HEK293 (cell line): Measurements from ENCODE around the gene EIF4E3.

ENCODE experiments used
- CTCF ChIA-PET: fragments of 350-600 bp; formaldehyde crosslinking; extraction: SDS; loops from one replicate; lab custom pipeline; 2021; ENCODE audit warnings: antibody characterized with exemption; lab: Yijun Ruan, JAX
- POLR2A ChIA-PET: fragments of 300-600 bp; formaldehyde crosslinking; extraction: SDS; loops from one replicate; lab custom pipeline; 2020; ENCODE audit warnings: antibody characterized with exemption, inconsistent platforms; lab: Yijun Ruan, JAX
- H3K27ac ChIP-seq: fragments of 200-500 bp; sonication (Bioruptor generic); 2 replicates; pipeline ENCODE4 v1.5.1; 2014; ENCODE audit warnings: low read depth, low read length, control low read depth, inconsistent platforms; ENCODE audit errors: extremely low read depth
- H3K36me3 ChIP-seq, 2 experiments: fragments of 200-500 bp in 1 of 2; sonication (Bioruptor generic) in 1 of 2; 1 replicate in 1 of 2; 2 replicates in 1 of 2; pipeline ENCODE4 v1.5.1; 2014 to 2017; ENCODE audit warnings: inconsistent platforms in 2 of 2, low read length in 2 of 2; ENCODE audit not compliant: control insufficient read depth in 2 of 2, insufficient read depth in 1 of 2
- H3K4me1 ChIP-seq: fragments of 200-500 bp; sonication (Bioruptor generic); 2 replicates; pipeline ENCODE4 v1.5.1; 2014; ENCODE audit warnings: mild to moderate bottlenecking, low read length, inconsistent platforms; ENCODE audit not compliant: control insufficient read depth, insufficient read depth
- H3K4me3 ChIP-seq: 2 replicates; pipeline ENCODE4 v1.5.1; 2011; ENCODE audit warnings: low read depth, mild to moderate bottlenecking, control low read depth, low read length, moderate library complexity
- H3K9me3 ChIP-seq: fragments of 200-500 bp; sonication (Bioruptor generic); 2 replicates; pipeline ENCODE4 v1.5.1; 2014; ENCODE audit warnings: low read depth, low read length, inconsistent platforms; ENCODE audit not compliant: control insufficient read depth, insufficient read depth
- GLIS1 ChIP-seq: fragments of 450-650 bp; formaldehyde crosslinking; IDR thresholded peaks from 2 replicates; pipeline ENCODE4 v1.5.1; 2016; ENCODE audit warnings: missing biosample characterization, missing genetic modification characterization
- IKZF3 ChIP-seq: fragments of 450-650 bp; IDR thresholded peaks from 2 replicates; pipeline ENCODE4 v1.5.0; 2018; ENCODE audit warnings: missing biosample characterization, mild to moderate bottlenecking, missing genetic modification characterization, moderate library complexity
- KLF8 ChIP-seq: fragments of 450-650 bp; formaldehyde crosslinking; IDR thresholded peaks from 2 replicates; pipeline ENCODE4 v1.5.1; 2016; ENCODE audit warnings: missing biosample characterization, missing genetic modification characterization
- OVOL3 ChIP-seq: fragments of 450-650 bp; formaldehyde crosslinking; IDR thresholded peaks from 2 replicates; pipeline ENCODE4 v1.5.1; 2016; ENCODE audit warnings: missing biosample characterization, missing genetic modification characterization
- PRDM10 ChIP-seq: fragments of 450-650 bp; formaldehyde crosslinking; IDR thresholded peaks from 2 replicates; pipeline ENCODE4 v1.5.1; 2016; ENCODE audit warnings: missing biosample characterization, missing genetic modification characterization
- PRDM2 ChIP-seq: fragments of 450-650 bp; formaldehyde crosslinking; IDR thresholded peaks from 2 replicates; pipeline ENCODE4 v1.5.1; 2016; ENCODE audit warnings: missing biosample characterization, missing genetic modification characterization, borderline replicate concordance
- WT1 ChIP-seq: fragments of 450-650 bp; formaldehyde crosslinking; IDR thresholded peaks from 2 replicates; pipeline ENCODE4 v1.5.1; 2016; ENCODE audit warnings: missing biosample characterization, missing genetic modification characterization
- ZBTB21 ChIP-seq: fragments of 450-650 bp; formaldehyde crosslinking; IDR thresholded peaks from 2 replicates; pipeline ENCODE4 v1.5.1; 2017; ENCODE audit warnings: missing biosample characterization, missing genetic modification characterization
- ZNF112 ChIP-seq: fragments of 450-650 bp; formaldehyde crosslinking; IDR thresholded peaks from 2 replicates; pipeline ENCODE4 v1.5.0; 2017; ENCODE audit warnings: missing biosample characterization, missing genetic modification characterization
- ZNF138 ChIP-seq: fragments of 450-650 bp; formaldehyde crosslinking; IDR thresholded peaks from 2 replicates; pipeline ENCODE4 v1.5.1; 2016; ENCODE audit warnings: missing biosample characterization, missing genetic modification characterization, borderline replicate concordance
- ZNF211 ChIP-seq: fragments of 450-650 bp; formaldehyde crosslinking; IDR thresholded peaks from 2 replicates; pipeline ENCODE4 v1.5.1; 2016; ENCODE audit warnings: low read depth, missing biosample characterization, missing genetic modification characterization
- ZNF223 ChIP-seq: fragments of 450-650 bp; formaldehyde crosslinking; IDR thresholded peaks from 2 replicates; pipeline ENCODE4 v1.5.1; 2016; ENCODE audit warnings: missing biosample characterization, missing genetic modification characterization
- ZNF26 ChIP-seq: fragments of 450-650 bp; formaldehyde crosslinking; IDR thresholded peaks from 2 replicates; pipeline ENCODE4 v1.5.1; 2016; ENCODE audit warnings: missing biosample characterization, missing genetic modification characterization
- ZNF266 ChIP-seq: fragments of 450-650 bp; formaldehyde crosslinking; IDR thresholded peaks from 2 replicates; pipeline ENCODE4 v1.5.1; 2016; ENCODE audit warnings: missing biosample characterization, missing genetic modification characterization, low read depth
- ZNF350 ChIP-seq: fragments of 450-650 bp; formaldehyde crosslinking; IDR thresholded peaks from 2 replicates; pipeline ENCODE4 v1.5.0; 2017; ENCODE audit warnings: missing biosample characterization, mild to moderate bottlenecking, missing genetic modification characterization
- ZNF354C ChIP-seq: fragments of 450-650 bp; formaldehyde crosslinking; IDR thresholded peaks from 2 replicates; pipeline ENCODE4 v1.5.1; 2016; ENCODE audit warnings: missing biosample characterization, missing genetic modification characterization, low read depth, borderline replicate concordance
- ZNF561 ChIP-seq: fragments of 450-650 bp; IDR thresholded peaks from 2 replicates; pipeline ENCODE4 v1.5.1; 2018; ENCODE audit warnings: missing biosample characterization, missing genetic modification characterization, borderline replicate concordance
- ZNF585B ChIP-seq: fragments of 450-650 bp; formaldehyde crosslinking; IDR thresholded peaks from 2 replicates; pipeline ENCODE4 v1.5.1; 2016; ENCODE audit warnings: missing biosample characterization, missing genetic modification characterization
- ZNF629 ChIP-seq: fragments of 450-650 bp; formaldehyde crosslinking; IDR thresholded peaks from 2 replicates; pipeline ENCODE4 v1.5.1; 2017; ENCODE audit warnings: missing biosample characterization, missing genetic modification characterization
- ZNF639 ChIP-seq: fragments of 450-650 bp; formaldehyde crosslinking; IDR thresholded peaks from 2 replicates; pipeline ENCODE4 v1.5.1; 2016; ENCODE audit warnings: missing biosample characterization, missing genetic modification characterization
- ZSCAN18 ChIP-seq: fragments of 450-650 bp; formaldehyde crosslinking; IDR thresholded peaks from 2 replicates; pipeline ENCODE4 v1.5.1; 2016; ENCODE audit warnings: missing biosample characterization, missing genetic modification characterization
- ZSCAN23 ChIP-seq: fragments of 450-650 bp; formaldehyde crosslinking; IDR thresholded peaks from 2 replicates; pipeline ENCODE4 v1.5.1; 2016; ENCODE audit warnings: missing biosample characterization, missing genetic modification characterization
- ZSCAN30 ChIP-seq: fragments of 450-650 bp; IDR thresholded peaks from 2 replicates; pipeline ENCODE4 v1.5.1; 2018; ENCODE audit warnings: missing biosample characterization, mild to moderate bottlenecking, missing genetic modification characterization, moderate library complexity
- ZXDB ChIP-seq: fragments of 450-650 bp; formaldehyde crosslinking; IDR thresholded peaks from 2 replicates; pipeline ENCODE4 v1.5.1; 2016; ENCODE audit warnings: missing biosample characterization, missing genetic modification characterization

The EIF4E3 gene

GRCh38 chr3:71647751-71648150 is 77.5 kb downstream of the EIF4E3 start:
- H3K4me1 ChIP-seq, result no peaks in the 10 kb centered on the region
- no peak for TF ChIP-seq ZSCAN30
- no peak for TF ChIP-seq ZSCAN18 (tag by site-specific recombination)
- TF ChIP-seq ZNF26, result no peak
- TF ChIP-seq ZBTB21, result no peak
- TF ChIP-seq GLIS1 (tag by site-specific recombination), result no peak
- no peak for TF ChIP-seq KLF8 (tag by site-specific recombination)
- TF ChIP-seq ZNF354C (tag by site-specific recombination), result no peak
- no peak for TF ChIP-seq ZNF639
- no peak for TF ChIP-seq ZNF211 (tag by site-specific recombination)
- TF ChIP-seq ZNF629 (tag by site-specific recombination), result no peak
- TF ChIP-seq ZXDB (tag by site-specific recombination), result no peak
- TF ChIP-seq ZNF561 (tag by site-specific recombination), result no peak
- no peak for TF ChIP-seq ZNF585B (tag by site-specific recombination)
- H3K36me3 ChIP-seq, result no peaks in the 10 kb centered on the region
- no peak overlapping the region for H3K4me3 ChIP-seq
- ChIA-PET POLR2A (no interaction called here), CTCF (no interaction called here)
- no peak overlapping the region for H3K27ac ChIP-seq
- no peaks in the 10 kb centered on the region for H3K9me3 ChIP-seq

GRCh38 chr3:71646971-71647370 is 78.2 kb downstream of the EIF4E3 start:
- Histone ChIP-seq H3K9me3 (no peaks in the 10 kb centered on the region), H3K4me1 (no peaks in the 10 kb centered on the region), H3K27ac (no peak overlapping the region), H3K4me3 (no peak overlapping the region), H3K36me3 (no peaks in the 10 kb centered on the region)
- POLR2A ChIA-PET, result no interaction called here
- CTCF ChIA-PET, result no interaction called here
- TF ChIP-seq PRDM10 (tag by site-specific recombination), result no peak
- no peak for TF ChIP-seq ZNF350 (tag by site-specific recombination)
- TF ChIP-seq ZNF223, result no peak
- no peak for TF ChIP-seq WT1 (tag by site-specific recombination)
- no peak for TF ChIP-seq ZNF138 (tag by site-specific recombination)
- no peak for TF ChIP-seq IKZF3 (tag by site-specific recombination)
- TF ChIP-seq ZNF112 (tag by site-specific recombination), result no peak
- TF ChIP-seq ZNF266 (tag by site-specific recombination), result no peak
- no peak for TF ChIP-seq ZSCAN23 (tag by site-specific recombination)
- no peak for TF ChIP-seq PRDM2 (tag by site-specific recombination)
- TF ChIP-seq OVOL3 (tag by site-specific recombination), result no peak
